MV-4-11 (cell line): Measurements from ENCODE around the gene PICK1.

ENCODE experiments used
- DNase-seq: peaks from one replicate; lab custom pipeline; 2025; lab: John Stamatoyannopoulos, UW

PICK1 gene

GRCh38 chr22:38087855-38088254 lies 30.7 kb downstream of the PICK1 start:
- DNase-seq: no peak

- DNase-seq: no peak
These were observed 31.6 kb downstream of the PICK1 start for GRCh38 chr22:38088629-38089473.

- no peak for DNase-seq
These were observed 32.3 kb downstream of the PICK1 start for GRCh38 chr22:38089474-38089851.

- DNase-seq: no peak
These were observed 39.9 kb downstream of the PICK1 start for GRCh38 chr22:38097058-38097457.

GRCh38 chr22:38097557-38098409 lies 40.6 kb downstream of the PICK1 start:
- DNase-seq: no peak

- DNase-seq: no peak
These were observed 41.4 kb downstream of the PICK1 start for GRCh38 chr22:38098410-38099249.

- no peak for DNase-seq
These were observed 46.4 kb downstream of the PICK1 start for GRCh38 chr22:38103641-38104040.

GRCh38 chr22:38104084-38104483 lies 46.9 kb downstream of the PICK1 start:
- DNase-seq: peak; percentile 56

- no peak for DNase-seq
These were observed 49.8 kb downstream of the PICK1 start for GRCh38 chr22:38106814-38107578.

- no peak for DNase-seq
These were observed 50.7 kb downstream of the PICK1 start for GRCh38 chr22:38107692-38108515.

- DNase-seq: no peak
These were observed 51.5 kb downstream of the PICK1 start for GRCh38 chr22:38108561-38109319.

- DNase-seq: no peak
These were observed 52.3 kb downstream of the PICK1 start for GRCh38 chr22:38109371-38110001.

GRCh38 chr22:38110008-38110862 lies 53.0 kb downstream of the PICK1 start, which contains the start of gene BAIAP2L2:
BAIAP2L2 (minus strand) TSS chr22:38110684; CDS start chr22:38110525, 159 bp downstream.
- no peak for DNase-seq

- DNase-seq: no peak
These were observed 54.0 kb downstream of the PICK1 start for GRCh38 chr22:38110863-38111852.

- DNase-seq: no peak
These were observed 54.7 kb downstream of the PICK1 start for GRCh38 chr22:38111925-38112355.

- no peak for DNase-seq
These were observed 55.2 kb downstream of the PICK1 start for GRCh38 chr22:38112381-38112780.
